GM23338 (cell line): ENCODE data around the gene PRC1. TPM values are rescaled to one million over a fixed set of nuclear protein-coding genes. Genes with fewer than 3 reads are reported as not detected.

Source experiments
- ATAC-seq: fragments of 200-7000 bp; cut with Tn5 transposase; 3 replicates; pipeline ENCODE4 v1.9.1; 2020
- DNase-seq: peaks from one replicate; pipeline ENCODE4 v3.0.0-alpha.2; 2015; ENCODE audit warnings: low spot score
- H2AFZ ChIP-seq: fragments of 200-600 bp; sonication (generic); 2 replicates; pipeline ENCODE4 v1.8.0; 2016; ENCODE audit warnings: antibody characterized with exemption, mild to moderate bottlenecking, moderate library complexity
- H3F3A ChIP-seq: fragments of 200-600 bp; sonication (generic); replicated peaks from 2 replicates; pipeline ENCODE4 v1.8.0; 2017; ENCODE audit warnings: antibody characterized with exemption, mixed run types, low read depth
- H3K27ac ChIP-seq: fragments of 200-600 bp; sonication (generic); 2 replicates; pipeline ENCODE4 v1.6.1; 2016; ENCODE audit warnings: low read depth
- H3K27me3 ChIP-seq: fragments of 200-600 bp; sonication (generic); 2 replicates; pipeline ENCODE4 v1.8.0; 2016; ENCODE audit warnings: mild to moderate bottlenecking, mixed run types, moderate library complexity; ENCODE audit not compliant: insufficient read depth
- H3K36me3 ChIP-seq: fragments of 200-600 bp; sonication (generic); 2 replicates; pipeline ENCODE4 v1.8.0; 2016; ENCODE audit warnings: mild to moderate bottlenecking; ENCODE audit not compliant: insufficient read depth
- H3K4me1 ChIP-seq: fragments of 200-600 bp; sonication (generic); 2 replicates; pipeline ENCODE4 v1.8.0; 2016; ENCODE audit warnings: mild to moderate bottlenecking, moderate library complexity; ENCODE audit not compliant: insufficient read depth
- H3K4me2 ChIP-seq: fragments of 200-600 bp; sonication (generic); 2 replicates; pipeline ENCODE4 v1.7.1; 2017; ENCODE audit warnings: mixed run types
- H3K4me3 ChIP-seq: fragments of 200-600 bp; sonication (generic); 2 replicates; pipeline ENCODE4 v1.6.1; 2016; ENCODE audit warnings: mixed run types
- H3K79me2 ChIP-seq: fragments of 200-600 bp; sonication (generic); replicated peaks from 2 replicates; pipeline ENCODE4 v1.8.0; 2017; ENCODE audit warnings: mild to moderate bottlenecking; ENCODE audit not compliant: insufficient read depth
- H3K9me2 ChIP-seq: fragments of 200-600 bp; sonication (generic); 2 replicates; pipeline ENCODE4 v1.8.0; 2017; ENCODE audit not compliant: insufficient read depth
- H4K20me1 ChIP-seq: fragments of 200-600 bp; sonication (generic); replicated peaks from 2 replicates; pipeline ENCODE4 v1.8.0; 2017; ENCODE audit warnings: mild to moderate bottlenecking; ENCODE audit not compliant: insufficient read depth
- H3K27ac Mint-ChIP-seq: 2 replicates; pipeline ENCODE4 v1.8.0; 2020; ENCODE audit warnings: inconsistent platforms, mild to moderate bottlenecking, moderate library complexity, mixed read lengths
- H3K27me3 Mint-ChIP-seq: 3 replicates; pipeline ENCODE4 v1.8.0; 2022; ENCODE audit warnings: low read depth, mild to moderate bottlenecking, moderate library complexity, mixed read lengths, inconsistent platforms; ENCODE audit not compliant: insufficient read depth, poor library complexity
- H3K36me3 Mint-ChIP-seq: 3 replicates; pipeline ENCODE4 v1.8.0; 2021; ENCODE audit warnings: low read depth, mild to moderate bottlenecking, inconsistent platforms, moderate library complexity, mixed read lengths
- H3K4me1 Mint-ChIP-seq: 3 replicates; pipeline ENCODE4 v1.8.0; 2020; ENCODE audit warnings: mild to moderate bottlenecking, inconsistent platforms, mixed read lengths
- H3K4me3 Mint-ChIP-seq: 3 replicates; pipeline ENCODE4 v1.8.0; 2021; ENCODE audit warnings: moderate library complexity, mild to moderate bottlenecking, inconsistent platforms, mixed read lengths
- H3K9me3 Mint-ChIP-seq: 3 replicates; pipeline ENCODE4 v1.8.0; 2020; ENCODE audit warnings: moderate library complexity, mild to moderate bottlenecking, inconsistent platforms, mixed read lengths
- CREB1 ChIP-seq: fragments of 250-450 bp; sonication (Bioruptor Pico); IDR thresholded peaks from 2 replicates; pipeline ENCODE4 v1.5.0; 2020; ENCODE audit warnings: low read depth, mild to moderate bottlenecking, moderate library complexity
- CTCF ChIP-seq, 2 experiments: fragments of 200-600 bp in 1 of 2; sonication (generic) in 1 of 2; conservative IDR thresholded peaks; 2 replicates each; pipeline versions ENCODE4 v1.5.1 to v1.6.1; 2016 to 2017; ENCODE audit warnings: antibody characterized with exemption in 2 of 2, low read depth in 2 of 2, mild to moderate bottlenecking in 2 of 2, moderate library complexity in 1 of 2
- ETS1 ChIP-seq: IDR thresholded peaks from 2 replicates; pipeline ENCODE4 v1.6.1; 2016; ENCODE audit warnings: antibody characterized with exemption
- EZH2 ChIP-seq: fragments of 200-600 bp; sonication (generic); IDR thresholded peaks from one replicate; pipeline ENCODE4 v1.8.0; 2017; ENCODE audit warnings: antibody characterized with exemption, mild to moderate bottlenecking, low read depth; ENCODE audit not compliant: unreplicated experiment
- POLR2AphosphoS5 ChIP-seq: IDR thresholded peaks from 2 replicates; pipeline ENCODE4 v1.6.1; 2016; ENCODE audit warnings: antibody characterized with exemption, low read depth
- polyA plus RNA-seq: library from polyadenylated mRNA; unstranded; fragments of >200 nt; fragmentation: Nextera tagmentation; extraction: Ambion mirVana; gene quantifications from 2 replicates; pipeline ENCODE4 v1.2.1, GENCODE V29; 2016
- total RNA-seq: library from RNA; depleted of rRNA; stranded (reverse); fragments of >200 nt; shearing (Covaris generic); gene quantifications from 2 replicates; pipeline ENCODE4 v1.2.3, GENCODE V29; 2014

PRC1 gene
- total and polyA plus RNA-seq, 2 experiments from 2014 or later: 102 to 150 TPM

GRCh38 chr15:90954712-90955623 lies 39.4 kb downstream of the PRC1 start, which contains the start of gene RCCD1:
RCCD1 (plus strand) TSS chr15:90954884; CDS start chr15:90956735, 1,851 bp downstream.
- Mint-ChIP-seq H3K9me3 (no peaks in the 10 kb centered on the region; the same call in 2 of the 3 replicates), H3K4me3 (peak within 1 kb of the TSS; percentile 83), H3K36me3 (peaks cover 40% of the 10 kb centered on the region), H3K27me3 (peaks cover 19% of the 10 kb centered on the region), H3K4me1 (peaks cover 10% of the 10 kb centered on the region), H3K27ac (peak within 1 kb of the TSS; percentile 93)
- peak within 1 kb of the TSS; percentile 95 for H3K27ac ChIP-seq
- peaks cover 13% of the 10 kb centered on the region for H3K4me1 ChIP-seq
- TF ChIP-seq POLR2AphosphoS5 (peak; percentile 75), CREB1 (CRISPR knock-in tag) (peak; percentile 83), ETS1 (0 out of 2 replicates have a peak, but pooled peaks have one; percentile 55), CTCF (conservative IDR thresholded peaks at IDR 0.05; ENCODE audit: low read depth in 2 of 2) (no peak)
- no peaks in the 10 kb centered on the region for H3K79me2 ChIP-seq
- no peaks in the 10 kb centered on the region for H3K9me2 ChIP-seq
- peak within 1 kb of the TSS; percentile 90 for H2AFZ ChIP-seq
- no peaks in the 10 kb centered on the region for H3K27me3 ChIP-seq
- ATAC-seq: peak; percentile 72
- H3K36me3 ChIP-seq: peaks cover 7% of the 10 kb centered on the region; the same call in 1 of the 2 replicates
- H3F3A ChIP-seq: peaks cover 17% of the 10 kb centered on the region; the same call in 1 of the 2 replicates
- H3K4me2 ChIP-seq: peak within 1 kb of the TSS; percentile 84
- peak within 1 kb of the TSS; percentile 75 for H3K4me3 ChIP-seq
- H4K20me1 ChIP-seq: no peaks in the 10 kb centered on the region
- peak; percentile 98 for DNase-seq

GRCh38 chr15:90953947-90954711 lies 40.2 kb downstream of the PRC1 start:
- no peak for ATAC-seq
- H3K4me3 ChIP-seq: peak overlapping the region; percentile 75; the same call in 1 of the 2 replicates
- Mint-ChIP-seq H3K9me3 (no peaks in the 10 kb centered on the region; the same call in 2 of the 3 replicates), H3K27ac (no peak overlapping the region), H3K4me3 (peak overlapping the region; percentile 83), H3K27me3 (peaks cover 16% of the 10 kb centered on the region), H3K4me1 (peaks cover 10% of the 10 kb centered on the region), H3K36me3 (peaks cover 40% of the 10 kb centered on the region)
- H3K27me3 ChIP-seq: no peaks in the 10 kb centered on the region
- H2AFZ ChIP-seq: no peak overlapping the region
- H3K4me1 ChIP-seq: peaks cover 13% of the 10 kb centered on the region
- H3K79me2 ChIP-seq: no peaks in the 10 kb centered on the region
- no peak for DNase-seq
- peak overlapping the region; percentile 84; the same call in 1 of the 2 replicates for H3K4me2 ChIP-seq
- H4K20me1 ChIP-seq: no peaks in the 10 kb centered on the region
- TF ChIP-seq ETS1 (no peak), EZH2 (no peak)
- peaks cover 7% of the 10 kb centered on the region; the same call in 1 of the 2 replicates for H3K36me3 ChIP-seq
- no peak overlapping the region for H3K27ac ChIP-seq
- no peaks in the 10 kb centered on the region for H3K9me2 ChIP-seq
- H3F3A ChIP-seq: peaks cover 17% of the 10 kb centered on the region; the same call in 1 of the 2 replicates
